Keratinocyte (primary cell): ENCODE measurements around the gene VSNL1. TPM values are rescaled to one million over a fixed set of nuclear protein-coding genes. Genes with fewer than 3 reads are reported as not detected.

Source experiments
- DNase-seq: peaks from one replicate; pipeline ENCODE4 v3.0.0-alpha.2; 2011; ENCODE audit warnings: low read depth, missing footprints, low spot score
- FAIRE-seq: peaks from 2 replicates; lab custom pipeline; 2011; peaks lifted over from hg19 to GRCh38; lab: Jason Lieb, UNC
- H2AFZ ChIP-seq: 2 replicates; pipeline ENCODE4 v1.6.0; 2012; ENCODE audit warnings: low read length, control low read depth, inconsistent platforms; ENCODE audit not compliant: control insufficient read depth
- H3K27ac ChIP-seq: 2 replicates; pipeline ENCODE4 v1.5.1; 2011; ENCODE audit warnings: low read length; ENCODE audit not compliant: control insufficient read depth, insufficient read depth
- H3K27me3 ChIP-seq: 3 replicates; pipeline ENCODE4 v1.6.0; 2011; ENCODE audit warnings: low read length; ENCODE audit not compliant: control insufficient read depth, insufficient read depth; ENCODE audit errors: extremely low read depth
- H3K36me3 ChIP-seq, 2 experiments: 2 replicates in 1 of 2; 3 replicates in 1 of 2; pipeline ENCODE4 v1.5.1; 2011; ENCODE audit warnings: low read length in 2 of 2, mild to moderate bottlenecking in 1 of 2; ENCODE audit not compliant: control insufficient read depth in 2 of 2, insufficient read depth in 2 of 2; ENCODE audit errors: extremely low read depth in 1 of 2
- H3K4me1 ChIP-seq: 3 replicates; pipeline ENCODE4 v1.5.1; 2011; ENCODE audit warnings: low read length; ENCODE audit not compliant: control insufficient read depth, insufficient read depth; ENCODE audit errors: extremely low read depth
- H3K4me2 ChIP-seq: 3 replicates; pipeline ENCODE4 v1.6.0; 2011; ENCODE audit warnings: low read depth, low read length; ENCODE audit not compliant: control insufficient read depth, insufficient read depth; ENCODE audit errors: extremely low read depth
- H3K4me3 ChIP-seq, 3 experiments: fragments of 200-600 bp in 1 of 3; sonication (generic) in 1 of 3; 2 replicates in 2 of 3; 3 replicates in 1 of 3; pipeline ENCODE4 v1.5.1; 2011 to 2016; ENCODE audit warnings: low read length in 3 of 3, mild to moderate bottlenecking in 3 of 3, control low read depth in 2 of 3, inconsistent platforms in 1 of 3, low read depth in 1 of 3, mixed read lengths in 1 of 3, mixed run types in 1 of 3, moderate library complexity in 1 of 3; ENCODE audit not compliant: control insufficient read depth in 2 of 3, insufficient read depth in 2 of 3; ENCODE audit errors: extremely low read depth in 1 of 3
- H3K79me2 ChIP-seq: 2 replicates; pipeline ENCODE4 v1.6.0; 2012; ENCODE audit warnings: low read length; ENCODE audit not compliant: control insufficient read depth, insufficient read depth
- H3K9ac ChIP-seq: 3 replicates; pipeline ENCODE4 v1.6.0; 2011; ENCODE audit warnings: low read length; ENCODE audit not compliant: control insufficient read depth, insufficient read depth; ENCODE audit errors: extremely low read depth
- H3K9me1 ChIP-seq: 3 replicates; pipeline ENCODE4 v1.6.0; 2011; ENCODE audit warnings: low read length; ENCODE audit not compliant: control insufficient read depth, insufficient read depth; ENCODE audit errors: extremely low read depth
- H3K9me3 ChIP-seq: 2 replicates; pipeline ENCODE4 v1.5.1; 2012; ENCODE audit warnings: low read depth, low read length; ENCODE audit not compliant: control insufficient read depth
- H4K20me1 ChIP-seq: 3 replicates; pipeline ENCODE4 v1.6.0; 2011; ENCODE audit warnings: low read length; ENCODE audit not compliant: control insufficient read depth, insufficient read depth; ENCODE audit errors: extremely low read depth
- CTCF ChIP-seq, 3 experiments: IDR thresholded peaks in 1 of 3; conservative IDR thresholded peaks in 1 of 3; optimal IDR thresholded peaks in 1 of 3; 2 replicates in 2 of 3; 3 replicates in 1 of 3; pipeline versions ENCODE3 to v1.5.1; 2011; ENCODE audit warnings: low read length in 3 of 3, mild to moderate bottlenecking in 3 of 3, moderate library complexity in 2 of 3, control low read depth in 1 of 3, inconsistent platforms in 1 of 3; ENCODE audit not compliant: insufficient read depth in 2 of 3; ENCODE audit errors: extremely low read depth in 1 of 3
- EZH2 ChIP-seq: IDR thresholded peaks from one replicate; pipeline ENCODE4 v1.6.1; 2012; ENCODE audit warnings: inconsistent platforms, mild to moderate bottlenecking, low read length, moderate library complexity
- dilution Hi-C: fragments of 300-500 bp; cut with MboI; formaldehyde crosslinking; loops from one replicate; pipeline ENCODE4 v1.7.0; 2020; ENCODE audit warnings: low sequenced_read_pairs; ENCODE audit not compliant: extremely low pct_ligation_motif_present
- polyA plus RNA-seq, 5 experiments: library from polyadenylated mRNA; depleted of rRNA in 3 of 5; stranded (reverse) in 3 of 5; stranded (forward) in 1 of 5; unstranded in 1 of 5; fragments of >200 nt; gene quantifications; 1 replicate in 1 of 5; 2 replicates in 3 of 5; 3 replicates in 1 of 5; pipeline versions ENCODE4 v1.2.1 to v1.2.3, GENCODE V29; 2011 to 2012; ENCODE audit warnings: missing spikeins in 2 of 5, low read depth in 1 of 5, low replicate concordance in 1 of 5

The VSNL1 gene
- polyA plus RNA-seq, 1 donor (not counting 4 experiments of a cell fraction or from before 2014, with no cell fraction given): 32.1 TPM

- no peak for TF ChIP-seq EZH2
- TF ChIP-seq CTCF (optimal IDR thresholded peaks at IDR 0.05 in 1 of 3, IDR thresholded peaks at IDR 0.05 in 1 of 3, conservative IDR thresholded peaks at IDR 0.05 in 1 of 3; ENCODE audit: extremely low read depth in 1 of 3, insufficient read depth in 2 of 3, low read length in 3 of 3): no peak
- no peaks in the 10 kb centered on the region for H4K20me1 ChIP-seq
- no peak for FAIRE-seq
These were observed 60.2 kb downstream of the VSNL1 start for GRCh38 chr2:17600556-17601204.

GRCh38 chr2:17604050-17604449 is 63.6 kb downstream of the VSNL1 start:
- FAIRE-seq: no peak
- dilution Hi-C loops: no loop called here
- H3K4me1 ChIP-seq: peaks cover 10% of the 10 kb centered on the region
- no peak overlapping the region for H3K4me2 ChIP-seq
- H3K36me3 ChIP-seq: no peaks in the 10 kb centered on the region
- no peaks in the 10 kb centered on the region for H3K79me2 ChIP-seq
- no peak overlapping the region for H3K9ac ChIP-seq
- H3K27ac ChIP-seq: no peak overlapping the region
- H3K9me3 ChIP-seq: no peaks in the 10 kb centered on the region
- H2AFZ ChIP-seq: no peak overlapping the region
- peak in 1 of 3 experiments; percentile 15 for TF ChIP-seq CTCF (optimal IDR thresholded peaks at IDR 0.05 in 1 of 3, IDR thresholded peaks at IDR 0.05 in 1 of 3, conservative IDR thresholded peaks at IDR 0.05 in 1 of 3; ENCODE audit: extremely low read depth in 1 of 3, insufficient read depth in 2 of 3, low read length in 3 of 3)
- TF ChIP-seq EZH2: no peak
- no peaks in the 10 kb centered on the region for H3K9me1 ChIP-seq
- no peak overlapping the region for H3K4me3 ChIP-seq
- no peaks in the 10 kb centered on the region for H4K20me1 ChIP-seq
- no peak for DNase-seq
- H3K27me3 ChIP-seq: no peaks in the 10 kb centered on the region

More at GRCh38 chr2:17600556-17601204, 60.2 kb downstream of the VSNL1 start:
- H3K4me1 ChIP-seq: peaks cover 13% of the 10 kb centered on the region
- DNase-seq: no peak
- no peak overlapping the region for H3K27ac ChIP-seq
- H3K4me2 ChIP-seq: no peak overlapping the region
- H3K79me2 ChIP-seq: no peaks in the 10 kb centered on the region
- H2AFZ ChIP-seq: no peak overlapping the region
- H3K4me3 ChIP-seq: no peak overlapping the region
- no peaks in the 10 kb centered on the region for H3K9me1 ChIP-seq
- no peaks in the 10 kb centered on the region for H3K9me3 ChIP-seq
- H3K36me3 ChIP-seq: no peaks in the 10 kb centered on the region
- dilution Hi-C loops: no loop called here
- no peaks in the 10 kb centered on the region for H3K27me3 ChIP-seq
- no peak overlapping the region for H3K9ac ChIP-seq
